GM23338 (cell line): ENCODE measurements around the gene VPS50. TPM values are rescaled to one million over a fixed set of nuclear protein-coding genes. Genes with fewer than 3 reads are reported as not detected.
A peak's percentile ranks its signal among the peaks of the same experiment; 100 is the strongest.

Experiments used
- ATAC-seq: fragments of 200-7000 bp; cut with Tn5 transposase; 3 replicates; pipeline ENCODE4 v1.9.1; 2020
- DNase-seq: peaks from one replicate; pipeline ENCODE4 v3.0.0-alpha.2; 2015; ENCODE audit warnings: low spot score
- H2AFZ ChIP-seq: fragments of 200-600 bp; sonication (generic); 2 replicates; pipeline ENCODE4 v1.8.0; 2016; ENCODE audit warnings: antibody characterized with exemption, mild to moderate bottlenecking, moderate library complexity
- H3F3A ChIP-seq: fragments of 200-600 bp; sonication (generic); replicated peaks from 2 replicates; pipeline ENCODE4 v1.8.0; 2017; ENCODE audit warnings: antibody characterized with exemption, mixed run types, low read depth
- H3K27ac ChIP-seq: fragments of 200-600 bp; sonication (generic); 2 replicates; pipeline ENCODE4 v1.6.1; 2016; ENCODE audit warnings: low read depth
- H3K27me3 ChIP-seq: fragments of 200-600 bp; sonication (generic); 2 replicates; pipeline ENCODE4 v1.8.0; 2016; ENCODE audit warnings: mild to moderate bottlenecking, mixed run types, moderate library complexity; ENCODE audit not compliant: insufficient read depth
- H3K36me3 ChIP-seq: fragments of 200-600 bp; sonication (generic); 2 replicates; pipeline ENCODE4 v1.8.0; 2016; ENCODE audit warnings: mild to moderate bottlenecking; ENCODE audit not compliant: insufficient read depth
- H3K4me1 ChIP-seq: fragments of 200-600 bp; sonication (generic); 2 replicates; pipeline ENCODE4 v1.8.0; 2016; ENCODE audit warnings: mild to moderate bottlenecking, moderate library complexity; ENCODE audit not compliant: insufficient read depth
- H3K4me2 ChIP-seq: fragments of 200-600 bp; sonication (generic); 2 replicates; pipeline ENCODE4 v1.7.1; 2017; ENCODE audit warnings: mixed run types
- H3K4me3 ChIP-seq: fragments of 200-600 bp; sonication (generic); 2 replicates; pipeline ENCODE4 v1.6.1; 2016; ENCODE audit warnings: mixed run types
- H3K79me2 ChIP-seq: fragments of 200-600 bp; sonication (generic); replicated peaks from 2 replicates; pipeline ENCODE4 v1.8.0; 2017; ENCODE audit warnings: mild to moderate bottlenecking; ENCODE audit not compliant: insufficient read depth
- H3K9me2 ChIP-seq: fragments of 200-600 bp; sonication (generic); 2 replicates; pipeline ENCODE4 v1.8.0; 2017; ENCODE audit not compliant: insufficient read depth
- H4K20me1 ChIP-seq: fragments of 200-600 bp; sonication (generic); replicated peaks from 2 replicates; pipeline ENCODE4 v1.8.0; 2017; ENCODE audit warnings: mild to moderate bottlenecking; ENCODE audit not compliant: insufficient read depth
- H3K27ac Mint-ChIP-seq: 2 replicates; pipeline ENCODE4 v1.8.0; 2020; ENCODE audit warnings: inconsistent platforms, mild to moderate bottlenecking, moderate library complexity, mixed read lengths
- H3K27me3 Mint-ChIP-seq: 3 replicates; pipeline ENCODE4 v1.8.0; 2022; ENCODE audit warnings: low read depth, mild to moderate bottlenecking, moderate library complexity, mixed read lengths, inconsistent platforms; ENCODE audit not compliant: insufficient read depth, poor library complexity
- H3K36me3 Mint-ChIP-seq: 3 replicates; pipeline ENCODE4 v1.8.0; 2021; ENCODE audit warnings: low read depth, mild to moderate bottlenecking, inconsistent platforms, moderate library complexity, mixed read lengths
- H3K4me1 Mint-ChIP-seq: 3 replicates; pipeline ENCODE4 v1.8.0; 2020; ENCODE audit warnings: mild to moderate bottlenecking, inconsistent platforms, mixed read lengths
- H3K4me3 Mint-ChIP-seq: 3 replicates; pipeline ENCODE4 v1.8.0; 2021; ENCODE audit warnings: moderate library complexity, mild to moderate bottlenecking, inconsistent platforms, mixed read lengths
- H3K9me3 Mint-ChIP-seq: 3 replicates; pipeline ENCODE4 v1.8.0; 2020; ENCODE audit warnings: moderate library complexity, mild to moderate bottlenecking, inconsistent platforms, mixed read lengths
- CREB1 ChIP-seq: fragments of 250-450 bp; sonication (Bioruptor Pico); IDR thresholded peaks from 2 replicates; pipeline ENCODE4 v1.5.0; 2020; ENCODE audit warnings: low read depth, mild to moderate bottlenecking, moderate library complexity
- EZH2phosphoT487 ChIP-seq: fragments of 200-600 bp; sonication (generic); IDR thresholded peaks from one replicate; pipeline ENCODE4 v1.8.1; 2018; ENCODE audit warnings: antibody characterized with exemption; ENCODE audit not compliant: unreplicated experiment
- JUNB ChIP-seq: IDR thresholded peaks from one replicate; pipeline ENCODE4 v1.6.1; 2016; ENCODE audit warnings: antibody characterized with exemption; ENCODE audit not compliant: unreplicated experiment
- NANOG ChIP-seq: IDR thresholded peaks from 2 replicates; pipeline ENCODE4 v1.6.1; 2016; ENCODE audit warnings: antibody characterized with exemption, borderline replicate concordance
- POLR2AphosphoS5 ChIP-seq: IDR thresholded peaks from 2 replicates; pipeline ENCODE4 v1.6.1; 2016; ENCODE audit warnings: antibody characterized with exemption, low read depth
- REST ChIP-seq: IDR thresholded peaks from one replicate; pipeline ENCODE4 v1.6.1; 2018; ENCODE audit warnings: antibody characterized with exemption; ENCODE audit not compliant: unreplicated experiment
- STAT1 ChIP-seq: IDR thresholded peaks from one replicate; pipeline ENCODE4 v1.6.1; 2016; ENCODE audit warnings: antibody characterized with exemption; ENCODE audit not compliant: unreplicated experiment
- ZNF331 ChIP-seq: fragments of 250-450 bp; sonication (Bioruptor Pico); IDR thresholded peaks from 2 replicates; pipeline ENCODE4 v1.5.0; 2020; ENCODE audit warnings: low read depth, mild to moderate bottlenecking, moderate library complexity
- polyA plus RNA-seq: library from polyadenylated mRNA; unstranded; fragments of >200 nt; fragmentation: Nextera tagmentation; extraction: Ambion mirVana; gene quantifications from 2 replicates; pipeline ENCODE4 v1.2.1, GENCODE V29; 2016
- total RNA-seq: library from RNA; depleted of rRNA; stranded (reverse); fragments of >200 nt; shearing (Covaris generic); gene quantifications from 2 replicates; pipeline ENCODE4 v1.2.3, GENCODE V29; 2014
- TF ChIP-seq, protein P1 (sequence below), 2 experiments: fragments of 200-600 bp in 1 of 2; sonication (generic) in 1 of 2; conservative IDR thresholded peaks; 2 replicates each; pipeline versions ENCODE4 v1.5.1 to v1.6.1; 2016 to 2017; ENCODE audit warnings: antibody characterized with exemption in 2 of 2, low read depth in 2 of 2, mild to moderate bottlenecking in 2 of 2, moderate library complexity in 1 of 2

The VPS50 gene
- total and polyA plus RNA-seq, 2 experiments from 2014 or later: 4.3 to 12.3 TPM

DNA sequence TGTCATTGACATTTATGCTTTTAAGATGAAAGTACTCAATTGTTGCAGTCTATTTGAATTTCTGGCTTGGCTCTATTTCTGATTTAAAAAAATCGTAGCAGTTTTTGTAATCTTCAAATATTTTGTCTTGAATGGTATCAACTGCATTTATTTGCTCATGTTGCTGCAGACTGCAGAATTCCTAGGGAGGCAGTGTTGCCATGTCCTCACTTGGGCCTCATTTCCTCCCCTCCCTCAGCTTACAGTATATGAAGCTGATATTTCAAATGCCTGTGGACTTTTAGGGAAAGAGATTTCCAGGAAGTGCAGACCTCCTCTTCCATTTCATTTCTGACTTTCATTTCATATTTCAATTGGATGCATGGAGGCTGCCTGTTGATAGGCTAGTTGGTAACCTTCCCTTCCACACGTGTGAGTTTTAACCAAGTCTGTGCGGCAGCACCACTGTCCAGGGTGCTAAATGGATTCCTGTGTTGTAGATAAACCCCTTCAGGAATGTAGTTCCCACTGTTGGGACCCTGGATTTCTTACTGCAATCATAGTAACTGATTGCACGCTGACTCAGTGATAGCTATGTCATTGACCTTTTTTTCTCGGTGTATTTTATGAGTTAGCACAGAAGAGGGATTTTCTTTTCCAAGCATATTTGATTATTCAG lies 17.5 kb downstream of the VPS50 start:
- Histone ChIP-seq H4K20me1 (no peaks in the 10 kb centered on the region), H3K79me2 (no peaks in the 10 kb centered on the region), H3K9me2 (no peaks in the 10 kb centered on the region), H3K36me3 (no peaks in the 10 kb centered on the region), H3K27me3 (no peaks in the 10 kb centered on the region), H3K27ac (no peak overlapping the region), H3F3A (no peaks in the 10 kb centered on the region), H3K4me1 (no peaks in the 10 kb centered on the region), H2AFZ (no peak overlapping the region), H3K4me2 (no peak overlapping the region), H3K4me3 (no peak overlapping the region)
- Mint-ChIP-seq H3K27ac (no peak overlapping the region), H3K4me1 (no peaks in the 10 kb centered on the region), H3K27me3 (no peaks in the 10 kb centered on the region), H3K9me3 (no peaks in the 10 kb centered on the region), H3K36me3 (no peaks in the 10 kb centered on the region), H3K4me3 (no peak overlapping the region)
- DNase-seq (peak; percentile 47), ATAC-seq (peak; percentile 79)
- TF ChIP-seq REST (peak; percentile 74), ZNF331 (CRISPR knock-in tag) (no peak), CREB1 (CRISPR knock-in tag) (no peak)
- TF ChIP-seq, protein P1, sequence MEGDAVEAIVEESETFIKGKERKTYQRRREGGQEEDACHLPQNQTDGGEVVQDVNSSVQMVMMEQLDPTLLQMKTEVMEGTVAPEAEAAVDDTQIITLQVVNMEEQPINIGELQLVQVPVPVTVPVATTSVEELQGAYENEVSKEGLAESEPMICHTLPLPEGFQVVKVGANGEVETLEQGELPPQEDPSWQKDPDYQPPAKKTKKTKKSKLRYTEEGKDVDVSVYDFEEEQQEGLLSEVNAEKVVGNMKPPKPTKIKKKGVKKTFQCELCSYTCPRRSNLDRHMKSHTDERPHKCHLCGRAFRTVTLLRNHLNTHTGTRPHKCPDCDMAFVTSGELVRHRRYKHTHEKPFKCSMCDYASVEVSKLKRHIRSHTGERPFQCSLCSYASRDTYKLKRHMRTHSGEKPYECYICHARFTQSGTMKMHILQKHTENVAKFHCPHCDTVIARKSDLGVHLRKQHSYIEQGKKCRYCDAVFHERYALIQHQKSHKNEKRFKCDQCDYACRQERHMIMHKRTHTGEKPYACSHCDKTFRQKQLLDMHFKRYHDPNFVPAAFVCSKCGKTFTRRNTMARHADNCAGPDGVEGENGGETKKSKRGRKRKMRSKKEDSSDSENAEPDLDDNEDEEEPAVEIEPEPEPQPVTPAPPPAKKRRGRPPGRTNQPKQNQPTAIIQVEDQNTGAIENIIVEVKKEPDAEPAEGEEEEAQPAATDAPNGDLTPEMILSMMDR (conservative IDR thresholded peaks at IDR 0.05; ENCODE audit: low read depth in 2 of 2): peak in 1 of 2 experiments; percentile 31; a peak in 1 of 4 replicates

- Histone ChIP-seq H2AFZ (no peak overlapping the region), H3K4me2 (no peak overlapping the region), H4K20me1 (no peaks in the 10 kb centered on the region), H3K36me3 (no peaks in the 10 kb centered on the region), H3F3A (no peaks in the 10 kb centered on the region), H3K4me1 (no peaks in the 10 kb centered on the region), H3K27ac (no peak overlapping the region), H3K27me3 (no peaks in the 10 kb centered on the region), H3K79me2 (no peaks in the 10 kb centered on the region), H3K9me2 (no peaks in the 10 kb centered on the region), H3K4me3 (no peak overlapping the region)
- no peak overlapping the region for H3K27ac Mint-ChIP-seq
- no peaks in the 10 kb centered on the region; the same call in 2 of the 3 replicates for H3K9me3 Mint-ChIP-seq
- H3K36me3 Mint-ChIP-seq: no peaks in the 10 kb centered on the region
- no peaks in the 10 kb centered on the region for H3K27me3 Mint-ChIP-seq
- H3K4me1 Mint-ChIP-seq: no peaks in the 10 kb centered on the region
- ATAC-seq (no peak), DNase-seq (no peak)
- H3K4me3 Mint-ChIP-seq: no peak overlapping the region
- TF ChIP-seq, protein P1 (conservative IDR thresholded peaks at IDR 0.05; ENCODE audit: low read depth in 2 of 2): no peak
- TF ChIP-seq NANOG: no peak
- no peak for TF ChIP-seq POLR2AphosphoS5
- TF ChIP-seq EZH2phosphoT487: no peak
- no peak for TF ChIP-seq CREB1 (CRISPR knock-in tag)
- TF ChIP-seq STAT1: no peak
- TF ChIP-seq JUNB: no peak
These were observed 26.5 kb downstream of the VPS50 start for GRCh38 chr7:93258661-93259060.
